ENCODE measurements around the gene TRAPPC6A. TPM values are rescaled to one million over a fixed set of nuclear protein-coding genes. Genes with fewer than 3 reads are reported as not detected.
A peak's percentile ranks its signal among the peaks of the same experiment; 100 is the strongest.

Gene TRAPPC6A
- total and polyA plus RNA-seq, 2 of the 4 experiments (the other 2 are of a cell fraction), result 4.1 to 13.4 TPM

DNA sequence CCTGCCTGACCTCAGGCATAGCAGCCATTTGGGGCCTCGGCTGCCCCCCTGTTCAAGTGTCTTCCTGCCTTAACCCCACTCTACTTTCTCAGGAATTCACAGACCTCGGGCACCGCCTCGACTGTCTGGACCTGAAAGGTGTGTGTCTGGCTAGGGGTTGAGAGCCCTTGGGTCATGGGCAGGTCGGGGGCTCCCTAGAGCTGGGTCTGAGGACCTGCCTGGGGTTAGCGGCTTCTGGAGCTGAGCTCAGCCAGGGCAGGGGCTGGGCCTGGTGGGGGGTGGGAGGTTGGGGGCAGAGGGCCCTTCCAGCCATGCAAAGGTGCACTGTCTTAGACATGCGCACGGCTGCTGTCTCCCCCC is 37.9 kb downstream of the TRAPPC6A start:
- no peak for TF ChIP-seq CHD1 (IDR thresholded peaks at IDR 0.05; ENCODE audit: low read depth, low read length)
- TF ChIP-seq SMC3 (IDR thresholded peaks at IDR 0.05; ENCODE audit: low read depth, low read length), result no peak
- no peak for TF ChIP-seq CEBPB (IDR thresholded peaks at IDR 0.05; ENCODE audit: low read depth, low read length)
- TF ChIP-seq FOS (IDR thresholded peaks at IDR 0.05; ENCODE audit: low read depth, low read length), result no peak
- TF ChIP-seq USF2 (IDR thresholded peaks at IDR 0.05; ENCODE audit: low read depth, low read length), result no peak
- TF ChIP-seq RCOR1 (IDR thresholded peaks at IDR 0.05; ENCODE audit: insufficient replicate concordance, low read length), result no peak
- no peak for TF ChIP-seq MXI1 (IDR thresholded peaks at IDR 0.05; ENCODE audit: borderline replicate concordance, low read depth, low read length)
- WGBS, 2 experiments (ENCODE audit: extremely low coverage in 2 of 2, insufficient read length in 1 of 2), result no CpG with 5 or more reads among the region's 8 CpGs
- Histone ChIP-seq H3K27me3 (ENCODE audit: control insufficient read depth, insufficient read depth, low read length) (no peaks in the 10 kb centered on the region), H3K79me1 (ENCODE audit: low read depth in 1 of 2, low read length in 2 of 2) (peaks cover 22 to 44% of the 10 kb centered on the region in 2 experiments; a peak in 3 of 4 replicates), H3K14ac (replicated peaks; ENCODE audit: low read depth, low read length) (no peak overlapping the region), H4K8ac (ENCODE audit: low read depth in 2 of 2, low read length in 2 of 2) (no peak overlapping the region), H3K23ac (ENCODE audit: low read depth, low read length) (no peak overlapping the region), H4K5ac (ENCODE audit: low read depth, low read length) (no peak overlapping the region), H4K91ac (ENCODE audit: insufficient read depth, low read depth, low read length) (no peak overlapping the region), H3K9me1 (ENCODE audit: insufficient read depth, low read length) (peaks cover 4% of the 10 kb centered on the region; the same call in 1 of the 2 replicates), H3K9me3 (ENCODE audit: control insufficient read depth, insufficient read depth, low read length) (no peaks in the 10 kb centered on the region), H4K20me1 (ENCODE audit: insufficient read depth, low read length) (peaks cover 28% of the 10 kb centered on the region), H3K9ac (ENCODE audit: low read depth, low read length) (no peak overlapping the region), H3K4me2 (ENCODE audit: low read depth, low read length) (no peak overlapping the region), H2BK5ac (ENCODE audit: low read depth, low read length, poor library complexity, severe bottlenecking) (no peak overlapping the region), H2BK20ac (ENCODE audit: low read depth, low read length) (no peak overlapping the region), H2BK120ac (ENCODE audit: low read depth, low read length) (no peak overlapping the region), H3K18ac (ENCODE audit: low read depth, low read length) (no peak overlapping the region), H2AFZ (replicated peaks; ENCODE audit: low read length, poor library complexity) (no peak overlapping the region), H3K4me1 (ENCODE audit: control insufficient read depth, insufficient read depth, low read length) (0 out of 2 replicates have a peak, but pooled peaks cover 2% of the 10 kb centered on the region), H2AK5ac (ENCODE audit: low read depth, low read length) (no peak overlapping the region), H3K36me3 (ENCODE audit: control insufficient read depth, insufficient read depth, low read length) (peaks cover 31% of the 10 kb centered on the region), H2BK15ac (ENCODE audit: low read depth, low read length) (no peak overlapping the region), H3K4me3 (ENCODE audit: insufficient read depth, low read depth, low read length) (no peak overlapping the region), H3K27ac (ENCODE audit: insufficient read depth, low read length) (no peak overlapping the region), H2AK9ac (replicated peaks; ENCODE audit: low read depth, low read length, poor library complexity) (peak overlapping the region; percentile 55), H3K4ac (ENCODE audit: low read depth, low read length) (no peak overlapping the region), H3K56ac (ENCODE audit: extremely low read depth, insufficient read depth, low read length) (no peak overlapping the region)
- ATAC-seq (ENCODE audit: low read depth) (no peak), DNase-seq (no peak)
- ChIA-PET CTCF (interaction anchor here (1.0 kb wide), 1 partner anchor 10 kb away, joined by 6 read pairs; no protein-coding TSS in a partner anchor), POLR2A (ENCODE audit: unreplicated experiment) (no interaction called here)
- intact Hi-C loops (cut with micrococcal nuclease), result no loop called here
- dilution Hi-C loops (cut with HindIII; ENCODE audit: low sequenced_read_pairs, unreplicated experiment), result no loop called here
- in situ Hi-C loops (cut with MboI; ENCODE audit: low sequenced_read_pairs), result no loop called here
- no TSS peak for BruUV-seq (replicated peaks)

Measured in IMR-90 (cell line).